HepG2 (cell line): ENCODE data around the gene ZKSCAN3.

Experiments
- CAMTA2 ChIP-seq: sonication (generic); formaldehyde crosslinking; IDR thresholded peaks from 2 replicates; pipeline ENCODE4 v1.4.0; 2020; ENCODE audit warnings: mild to moderate bottlenecking, missing genetic modification reagents, borderline replicate concordance
- CTCF ChIP-seq: sonication (generic); formaldehyde crosslinking; IDR thresholded peaks from 2 replicates; pipeline ENCODE4 v1.5.0; 2020; ENCODE audit warnings: mild to moderate bottlenecking, missing genetic modification reagents, moderate library complexity
- EZH2 ChIP-seq: conservative IDR thresholded peaks from 2 replicates; pipeline ENCODE4 v1.6.1; 2012; ENCODE audit warnings: mild to moderate bottlenecking, low read depth, low read length, moderate library complexity
- JUN ChIP-seq: sonication (generic); formaldehyde crosslinking; IDR thresholded peaks from 2 replicates; pipeline ENCODE4 v1.4.0; 2020; ENCODE audit warnings: mild to moderate bottlenecking, missing genetic modification reagents
- MZF1 ChIP-seq: sonication (generic); formaldehyde crosslinking; IDR thresholded peaks from 2 replicates; pipeline ENCODE4 v1.8.1; 2023; ENCODE audit warnings: mild to moderate bottlenecking, missing genetic modification reagents, borderline replicate concordance
- PREB ChIP-seq: sonication (generic); formaldehyde crosslinking; IDR thresholded peaks from 2 replicates; pipeline ENCODE4 v1.4.0; 2020; ENCODE audit warnings: missing genetic modification reagents
- TEAD2 ChIP-seq: sonication (generic); formaldehyde crosslinking; IDR thresholded peaks from 2 replicates; pipeline ENCODE4 v1.9.0; 2021; ENCODE audit warnings: missing genetic modification reagents
- ZBTB2 ChIP-seq: sonication (generic); formaldehyde crosslinking; IDR thresholded peaks from 2 replicates; pipeline ENCODE4 v1.8.0; 2022; ENCODE audit warnings: low read depth, missing genetic modification reagents
- ZNF776 ChIP-seq: sonication (generic); formaldehyde crosslinking; IDR thresholded peaks from 2 replicates; pipeline ENCODE4 v1.4.0; 2020; ENCODE audit warnings: mild to moderate bottlenecking, missing genetic modification reagents

GRCh38 chr6:28340310-28341095 is 9.2 kb upstream of the ZKSCAN3 start:
- TF ChIP-seq EZH2 (no peak), ZNF776 (no peak), TEAD2 (CRISPR knock-in tag) (no peak), JUN (no peak), ZBTB2 (CRISPR knock-in tag) (no peak), CTCF (no peak), CAMTA2 (CRISPR knock-in tag) (no peak), PREB (CRISPR knock-in tag) (no peak), MZF1 (CRISPR knock-in tag) (no peak)
